K562 treated with DMSO at 1 percent for 24 hours (cell line): ENCODE results near the gene FAM131C. TPM values are rescaled to one million over a fixed set of nuclear protein-coding genes. Genes with fewer than 3 reads are reported as not detected.

Source experiments
- total RNA-seq: library from RNA; unstranded; fragments of 300-600 nt; gene quantifications from 2 replicates; pipeline ENCODE4 v1.2.3, GENCODE V29; 2022; ENCODE audit warnings: low read depth; ENCODE audit not compliant: insufficient read depth

The FAM131C gene
- total RNA-seq: not detected in 2 replicates

GRCh38 chr1:16073490-16074119 lies at the start of gene FAM131C:
TSS of gene FAM131C (minus strand) at chr1:16073651. CDS start at chr1:16073442, 209 bp downstream.

GRCh38 chr1:16043521-16043920 lies 29.9 kb downstream of the FAM131C start, which contains the start of gene CLCNKB:
TSS of gene CLCNKB (plus strand) at chr1:16043782. CDS start at chr1:16044493, 711 bp downstream.

GRCh38 chr1:16021681-16022080 lies 51.8 kb downstream of the FAM131C start, which contains the start of gene CLCNKA:
TSS of gene CLCNKA (plus strand) at chr1:16022036. CDS start at chr1:16022620, 584 bp downstream.

GRCh38 chr1:16017461-16018303 lies 55.8 kb downstream of the FAM131C start, which contains the start of gene HSPB7:
TSS of gene HSPB7 (minus strand) at chr1:16018043. CDS start at chr1:16017963, 80 bp downstream.

Other genes with a start within 250 kb of the FAM131C start
- 37.1 and 44.8 TPM in 2 replicates for gene SPEN, start 225.9 kb downstream of the FAM131C start, total RNA-seq
- gene ZBTB17, start 97.5 kb downstream of the FAM131C start, total RNA-seq: 50.5 and 51.9 TPM in 2 replicates
- gene SRARP, start 69.4 kb downstream of the FAM131C start, total RNA-seq: not detected in 2 replicates
- gene HSPB7, start 55.6 kb downstream of the FAM131C start, total RNA-seq: 0.09 and 0.52 TPM in 2 replicates
- 0.41 and 0.42 TPM in 2 replicates for gene CLCNKA, start 51.6 kb downstream of the FAM131C start, total RNA-seq
- gene CLCNKB, start 29.9 kb downstream of the FAM131C start, total RNA-seq: 1.1 and 1.5 TPM in 2 replicates
- 0.12 and 0.20 TPM in 2 replicates for gene EPHA2, start 82.4 kb upstream of the FAM131C start, total RNA-seq
- gene ARHGEF19, start 139.0 kb upstream of the FAM131C start, total RNA-seq: 18.7 and 19.3 TPM in 2 replicates
- 18.9 and 19.0 TPM in 2 replicates for gene CPLANE2, start 163.5 kb upstream of the FAM131C start, total RNA-seq